HG03139 (cell line): Measurements from ENCODE around the gene USH1C.

Experiments
- ATAC-seq: cut with Tn5 transposase; IDR thresholded peaks from one replicate; pipeline ENCODE4 v1.9.1; 2021; ENCODE audit not compliant: unreplicated experiment

USH1C gene

DNA sequence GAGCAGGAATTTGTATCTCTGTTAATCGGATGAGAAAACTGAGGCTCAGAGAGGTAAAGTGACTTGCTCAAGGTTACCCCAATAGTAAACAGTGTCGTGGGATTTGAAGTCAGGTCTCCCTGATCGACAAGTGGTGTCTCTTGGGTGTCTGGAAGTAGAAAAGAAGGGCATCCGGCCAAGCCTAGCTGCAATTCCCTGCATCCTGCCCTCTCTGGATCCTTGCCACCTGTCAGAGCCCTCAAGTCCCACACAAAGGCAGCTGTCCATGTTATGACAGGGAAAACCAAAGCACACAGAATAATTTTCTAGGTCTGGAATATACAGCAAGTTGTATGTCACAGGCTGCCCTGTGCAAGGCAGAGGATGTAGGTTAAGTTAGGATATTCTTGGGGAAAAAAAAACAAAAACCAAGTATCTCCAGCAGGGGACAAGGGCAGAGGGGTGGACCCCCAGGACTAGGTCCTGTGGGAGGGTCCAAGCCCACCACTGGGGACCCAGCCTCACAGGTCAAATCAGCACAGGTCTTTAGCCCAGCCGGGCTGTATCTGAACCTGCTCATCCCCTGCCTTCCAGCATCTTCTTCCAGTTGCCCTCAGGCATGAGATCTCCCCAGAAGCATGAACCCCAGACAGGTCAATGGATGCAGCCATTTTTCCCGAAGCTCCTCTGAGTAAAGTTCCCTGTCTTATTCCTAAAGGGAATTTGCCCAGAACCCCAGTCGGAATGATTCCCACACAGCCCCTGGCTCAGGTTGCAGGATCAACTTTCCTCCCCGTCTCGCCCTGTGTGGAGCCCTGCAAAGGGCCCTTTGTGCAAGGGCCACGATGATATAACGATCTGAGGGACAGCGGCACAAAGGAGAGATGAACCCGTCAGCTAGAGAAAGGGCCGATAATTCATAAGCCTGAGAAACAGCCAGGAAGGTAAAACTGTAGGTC is 15.0 kb downstream of the USH1C start:
- no peak for ATAC-seq

DNA sequence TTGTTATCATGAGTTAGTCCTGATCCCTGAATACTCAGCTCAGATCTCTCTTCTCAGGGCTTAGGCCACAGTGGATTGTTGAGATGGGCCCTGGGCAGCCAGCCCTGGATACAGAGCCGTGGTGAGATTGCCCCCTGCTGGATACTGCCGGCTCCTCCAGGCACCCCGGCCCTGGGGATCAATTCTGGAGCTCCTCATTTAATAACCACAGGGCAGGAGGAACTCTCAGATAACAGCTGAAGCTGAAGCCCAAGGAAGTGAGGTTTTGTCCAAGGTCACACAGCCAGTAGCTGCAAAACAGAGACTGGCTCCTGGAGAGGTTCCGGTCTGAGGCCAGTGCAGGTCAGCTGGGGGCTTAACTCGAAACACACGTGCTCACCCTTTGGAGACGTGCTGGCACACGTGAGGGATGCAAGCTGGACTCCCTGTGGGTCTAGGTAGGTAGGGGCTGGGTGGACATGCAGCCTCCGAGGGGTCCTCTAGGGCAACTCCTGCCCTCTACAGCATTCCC is 16.0 kb downstream of the USH1C start:
- ATAC-seq: no peak

DNA sequence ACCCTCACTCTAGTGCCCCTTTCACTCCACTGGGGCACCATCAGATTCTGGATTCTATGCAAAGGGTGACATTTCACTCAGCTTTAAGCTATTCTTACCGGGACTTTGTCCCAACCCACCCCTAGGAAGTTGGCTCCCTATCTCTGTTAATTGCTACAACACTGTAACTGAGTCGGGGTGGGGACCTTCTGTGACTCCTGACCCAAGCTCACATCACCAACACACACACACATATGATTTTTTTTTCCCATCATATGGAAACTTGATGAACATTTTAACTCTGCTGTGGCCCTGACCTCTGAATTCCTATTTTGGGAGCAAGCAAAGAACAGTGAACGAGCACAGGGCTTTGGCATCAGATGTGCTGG is 16.6 kb downstream of the USH1C start:
- no peak for ATAC-seq

- ATAC-seq: no peak
Measured at GRCh38 chr11:17526931-17527627, 17.1 kb downstream of the USH1C start.

- ATAC-seq: no peak
Measured at GRCh38 chr11:17526326-17526725, 17.9 kb downstream of the USH1C start.

- ATAC-seq: no peak
Measured at GRCh38 chr11:17525570-17525969, 18.6 kb downstream of the USH1C start.

- no peak for ATAC-seq
Measured at GRCh38 chr11:17524221-17524620, 20.0 kb downstream of the USH1C start.

DNA sequence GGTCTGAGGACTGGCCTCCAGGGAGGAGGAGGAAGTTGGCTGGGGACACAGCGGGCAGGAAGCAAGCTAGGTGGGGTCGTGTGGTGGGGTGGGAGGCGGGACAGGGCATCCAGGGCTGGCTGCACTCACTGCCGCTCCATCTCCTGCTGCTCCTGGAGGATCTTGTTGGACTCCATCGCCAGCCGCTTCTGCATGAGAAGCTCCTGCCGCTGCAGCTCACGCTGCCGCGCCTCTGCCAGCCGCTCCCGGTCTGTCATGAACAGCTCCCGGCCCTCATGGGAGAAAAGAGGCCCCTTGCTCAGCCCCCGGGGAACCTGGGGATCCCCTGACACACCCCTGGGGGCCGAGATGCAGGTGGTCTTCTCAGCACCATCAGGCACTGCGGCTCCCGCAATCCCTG is 21.6 kb downstream of the USH1C start:
- ATAC-seq: no peak

DNA sequence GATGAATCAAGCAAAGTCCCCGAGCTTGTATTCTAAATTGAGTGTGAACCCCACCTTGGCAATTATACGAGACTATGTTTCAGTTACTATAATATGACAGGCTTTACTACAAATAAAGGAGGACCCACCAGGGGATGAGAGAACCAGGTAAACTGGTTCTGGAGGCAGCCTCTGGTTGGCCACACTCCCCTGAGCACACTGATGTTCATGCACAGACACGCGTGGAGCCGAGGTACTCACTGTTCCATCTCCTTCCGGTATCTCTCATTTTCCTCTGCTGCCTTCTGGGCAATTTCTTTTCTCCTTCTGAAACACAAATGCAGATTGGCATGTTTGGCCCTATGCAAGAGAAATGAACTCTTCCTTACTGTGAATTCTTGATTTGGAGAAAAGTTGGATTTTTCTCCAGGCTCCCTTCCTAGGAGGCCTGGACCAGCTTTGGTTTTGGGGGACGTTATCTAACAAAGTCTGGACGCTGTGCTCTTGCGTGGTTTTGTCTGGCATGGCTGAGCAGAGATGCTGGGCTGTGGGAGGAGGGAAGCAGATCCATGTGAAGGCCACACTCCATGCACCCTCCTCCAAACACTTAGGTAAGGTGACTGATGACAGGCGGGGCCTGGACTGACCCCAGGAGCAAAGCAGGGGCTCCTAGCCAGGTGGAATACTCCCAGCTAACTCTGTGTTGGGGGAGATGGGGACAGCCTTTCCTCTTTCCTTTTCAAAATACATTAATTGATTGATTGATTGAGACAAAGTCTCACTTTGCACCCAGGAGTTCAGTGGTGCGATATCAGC is 22.9 kb downstream of the USH1C start:
- ATAC-seq: no peak

GRCh38 chr11:17519061-17519885 is 24.9 kb downstream of the USH1C start:
- no peak for ATAC-seq

DNA sequence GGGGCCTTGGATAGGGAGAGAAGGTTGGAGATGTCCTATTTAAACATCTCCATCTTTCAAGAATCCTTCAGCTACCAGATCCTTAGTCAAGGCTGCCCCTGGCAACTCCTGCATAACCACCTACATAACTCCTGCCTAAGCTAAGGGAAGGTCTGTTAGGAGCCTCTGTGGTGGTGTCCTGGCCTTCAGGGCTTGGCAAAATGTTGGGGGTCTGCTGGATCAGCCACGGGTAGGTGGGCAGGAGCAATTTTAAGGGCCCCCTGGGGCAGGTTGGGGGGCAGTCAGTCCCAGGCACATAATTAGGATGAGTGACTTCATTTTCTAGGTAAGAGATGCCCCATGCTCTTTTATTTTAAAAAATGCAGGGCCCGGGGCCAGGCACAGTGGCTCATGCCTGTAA is 25.9 kb downstream of the USH1C start:
- ATAC-seq: no peak

DNA sequence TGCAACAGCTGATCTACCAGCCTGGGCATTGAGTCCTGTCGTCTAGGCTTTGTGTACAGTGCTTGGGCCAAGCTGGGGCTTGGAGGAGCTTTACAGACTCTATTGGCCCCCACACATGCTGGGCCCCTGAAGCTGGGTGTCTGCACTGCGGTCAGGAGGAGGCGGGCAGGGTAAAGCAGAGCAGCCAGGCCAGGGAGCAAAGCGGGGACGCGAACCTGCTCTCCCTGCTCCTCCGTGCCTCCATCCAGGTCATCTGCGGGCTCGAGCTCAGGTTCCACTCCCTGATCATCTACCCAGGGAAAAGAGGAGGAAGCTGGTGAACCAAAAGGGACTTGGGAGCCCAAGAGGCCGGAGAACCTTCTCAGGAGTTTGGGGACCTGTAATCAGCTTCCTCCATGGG is 27.0 kb downstream of the USH1C start:
- ATAC-seq: no peak

DNA sequence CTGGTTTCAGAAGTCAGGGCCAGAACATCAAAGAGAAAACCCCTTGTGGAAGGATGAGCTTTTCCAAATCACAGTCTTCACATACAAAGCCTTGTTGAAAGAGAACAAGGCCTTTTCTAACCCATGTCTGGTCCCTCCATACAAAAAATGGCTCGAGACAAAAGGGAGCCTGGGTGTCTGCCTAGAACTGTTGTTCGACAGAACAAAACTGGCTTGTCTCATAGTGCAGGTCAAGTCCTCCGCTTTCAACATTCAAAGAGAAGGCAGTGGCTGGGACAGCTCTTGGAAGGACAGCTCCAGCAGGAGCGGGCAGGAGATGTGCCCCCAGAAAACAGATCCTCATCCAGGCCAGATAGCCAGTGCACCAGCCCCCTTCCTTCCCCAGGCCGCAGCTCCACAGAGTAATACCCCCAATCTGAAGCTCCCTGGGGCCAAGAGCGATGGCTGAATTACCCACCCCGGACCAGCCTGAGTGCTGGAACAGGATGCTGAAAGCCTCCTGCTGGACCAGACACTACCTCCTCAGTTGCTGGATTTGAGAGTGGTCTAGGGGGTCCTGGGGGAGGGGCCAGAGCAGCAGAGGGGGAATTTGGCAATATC is 27.6 kb downstream of the USH1C start:
- ATAC-seq: no peak

DNA sequence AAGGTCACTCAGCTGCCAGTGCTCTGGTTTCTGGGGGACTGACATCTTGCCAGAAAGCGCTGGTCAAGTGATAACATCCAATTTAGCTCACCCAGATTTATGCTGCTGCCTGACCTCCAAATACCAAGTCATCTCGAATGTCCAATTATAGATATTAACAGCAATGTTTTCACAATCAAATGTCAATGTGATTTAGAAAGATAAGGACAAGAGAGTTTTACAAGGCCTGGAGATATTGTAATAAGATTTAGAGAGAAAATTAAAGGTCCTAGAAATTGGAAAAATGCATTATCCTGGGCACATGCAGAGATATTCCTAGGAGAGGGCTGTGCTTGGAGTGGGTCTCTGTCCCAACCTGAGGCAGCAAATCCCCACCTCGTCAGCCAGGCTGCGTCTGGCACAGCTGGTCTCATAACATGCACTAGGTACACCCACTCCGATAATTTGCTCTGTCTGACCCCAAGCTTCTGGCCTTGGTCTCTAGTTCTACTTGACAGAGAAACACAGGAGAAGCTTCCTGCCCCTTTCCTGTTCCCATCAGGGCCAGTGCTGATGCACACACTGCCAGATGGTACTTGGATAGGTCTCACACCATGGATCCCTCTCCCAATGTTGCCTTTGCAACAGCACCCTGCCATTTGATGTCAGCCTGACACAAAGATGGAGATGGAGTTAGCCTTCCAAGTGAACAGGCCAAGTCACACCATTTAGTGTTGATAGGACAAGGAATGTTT is 28.6 kb downstream of the USH1C start:
- ATAC-seq: no peak

- ATAC-seq: no peak
Measured at GRCh38 chr11:17514476-17514875, 29.7 kb downstream of the USH1C start.

GRCh38 chr11:17513853-17514252 is 30.4 kb downstream of the USH1C start:
- no peak for ATAC-seq

DNA sequence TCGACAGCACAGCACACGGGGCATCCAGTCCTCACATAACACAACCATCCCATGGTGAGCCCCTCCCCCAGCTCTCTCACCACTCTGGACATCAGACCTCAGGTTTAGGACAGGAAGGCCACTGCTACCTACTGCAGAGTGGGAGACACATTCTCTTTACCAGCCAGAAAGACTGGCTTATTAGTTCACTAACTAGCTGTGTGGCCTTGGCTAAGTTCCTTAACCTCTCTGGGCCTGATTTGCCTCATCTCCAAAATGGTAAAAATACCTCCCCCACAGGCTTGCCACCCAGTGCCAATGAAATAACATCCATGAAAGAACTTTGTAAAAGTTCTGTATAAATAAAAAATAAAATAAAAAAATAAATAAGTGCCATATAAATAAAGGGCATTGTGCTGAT is 32.1 kb downstream of the USH1C start:
- no peak for ATAC-seq

GRCh38 chr11:17511571-17511970 is 32.6 kb downstream of the USH1C start:
- no peak for ATAC-seq

- no peak for ATAC-seq
Measured at GRCh38 chr11:17510507-17511206, 33.6 kb downstream of the USH1C start.
